Tibial nerve (tissue), 3 donors: ENCODE data around the gene CHST13.

Experiments used
- CTCF ChIP-seq, 5 experiments: fragments of 200-600 bp in 3 of 5; fragments of 450-650 bp in 2 of 5; sonication (generic) in 3 of 5; IDR thresholded peaks; one replicate each; pipeline ENCODE4 v1.5.1; 2016 to 2019; ENCODE audit warnings: antibody characterized with exemption in 5 of 5, mild to moderate bottlenecking in 3 of 5, moderate library complexity in 2 of 5
- POLR2A ChIP-seq, 2 donors: fragments of 450-650 bp; IDR thresholded peaks; one replicate each; pipeline ENCODE4 v1.6.1; 2017; ENCODE audit warnings: antibody characterized with exemption in 2 of 2, mild to moderate bottlenecking in 2 of 2, moderate library complexity in 2 of 2

DNA sequence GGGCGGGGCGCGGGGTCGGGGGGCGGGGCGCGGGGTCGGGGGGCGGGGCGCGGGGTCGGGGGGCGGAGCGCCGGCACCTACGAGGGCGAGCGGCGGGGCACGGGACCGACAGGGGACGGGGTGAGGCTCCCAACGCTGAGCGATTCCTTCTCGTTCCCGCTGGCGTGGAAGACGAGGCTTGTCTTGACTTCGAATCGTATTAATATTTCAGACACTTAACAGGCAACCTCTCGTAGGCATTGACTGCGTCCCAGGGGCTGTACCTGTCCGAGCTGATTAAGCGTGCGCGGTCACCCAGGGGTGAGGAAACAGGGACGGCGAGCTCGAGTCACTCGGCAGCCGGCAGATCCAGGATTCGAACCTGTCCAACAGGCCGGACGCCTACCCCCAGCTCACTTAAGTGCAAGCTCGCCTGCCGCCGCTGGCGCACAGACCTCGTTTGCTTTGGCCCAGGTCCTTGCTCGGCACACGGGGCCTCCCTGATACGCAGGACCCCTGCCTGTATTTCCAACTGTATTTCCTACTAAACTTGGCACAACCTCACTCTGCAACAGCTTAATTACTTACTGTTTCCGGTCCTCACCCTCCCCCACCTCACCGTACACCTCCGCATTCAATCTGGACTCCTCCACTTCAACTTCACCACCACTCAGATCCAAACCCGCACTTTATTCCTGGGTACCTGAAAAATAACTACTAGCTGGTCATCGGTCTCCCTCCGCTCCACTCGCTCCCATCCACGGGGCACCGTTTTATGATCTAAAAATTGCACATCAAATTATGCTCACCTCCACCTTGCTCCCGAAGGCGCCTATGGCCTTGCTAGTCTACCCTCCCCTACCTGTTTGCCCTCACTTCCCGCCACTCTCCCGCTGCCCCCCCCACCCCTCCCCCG, 47.5 kb upstream of the CHST13 start:
- TF ChIP-seq POLR2A (IDR thresholded peaks at IDR 0.05) (peak; percentile 12 to 54), CTCF (IDR thresholded peaks at IDR 0.05) (peak in 2 of 5 experiments; percentile 33 to 34)
